B cell (primary cell): ENCODE measurements around the gene LRP2BP. TPM values are rescaled to one million over a fixed set of nuclear protein-coding genes. Genes with fewer than 3 reads are reported as not detected.

ENCODE experiments used
- ATAC-seq: fragments of 200-7000 bp; cut with Tn5 transposase; one replicate; pipeline ENCODE4 v1.10.0; 2021; ENCODE audit warnings: low read depth, mild to moderate bottlenecking, moderate number of reproducible peaks, moderate library complexity
- CTCF ChIA-PET: fragments of 350-600 bp; sonication (Branson Sonifier 250); formaldehyde crosslinking; loops from one replicate; lab custom pipeline; 2021; ENCODE audit warnings: antibody characterized with exemption, inconsistent platforms; lab: Charles Lee
- POLR2A ChIA-PET: fragments of 350-600 bp; sonication (Branson Sonifier 250); formaldehyde crosslinking; loops from one replicate; lab custom pipeline; 2021; ENCODE audit warnings: antibody characterized with exemption; lab: Charles Lee
- DNase-seq: peaks from one replicate; pipeline ENCODE4 v3.0.0; 2013
- H2AFZ ChIP-seq: 2 replicates; pipeline ENCODE4 v1.6.1; 2012; ENCODE audit warnings: mild to moderate bottlenecking, low read depth, low read length; ENCODE audit not compliant: insufficient read depth, poor library complexity, severe bottlenecking
- H3K27ac ChIP-seq, 2 donors: 1 replicate in 1 of 2; 2 replicates in 1 of 2; pipeline ENCODE4 v1.5.1; 2012 to 2013; ENCODE audit warnings: low read length in 2 of 2, mild to moderate bottlenecking in 2 of 2, moderate library complexity in 1 of 2
- H3K27me3 ChIP-seq, 4 experiments: fragments of 200-600 bp in 1 of 4; sonication (generic) in 1 of 4; replicated peaks in 1 of 4; 1 replicate in 2 of 4; 2 replicates in 2 of 4; pipeline versions ENCODE4 v1.6.1 to v1.7.0; 2013 to 2016; ENCODE audit warnings: low read length in 3 of 4, mild to moderate bottlenecking in 2 of 4, mixed read lengths in 1 of 4, moderate library complexity in 1 of 4; ENCODE audit not compliant: insufficient read depth in 4 of 4, control insufficient read depth in 3 of 4; ENCODE audit errors: control extremely low read depth in 1 of 4
- H3K36me3 ChIP-seq, 2 experiments: replicated peaks in 1 of 2; 1 replicate in 1 of 2; 2 replicates in 1 of 2; pipeline versions ENCODE4 v1.6.1 to v1.7.1; 2013; ENCODE audit warnings: low read length in 1 of 2; ENCODE audit not compliant: insufficient read depth in 2 of 2, control insufficient read depth in 1 of 2; ENCODE audit errors: control extremely low read depth in 1 of 2, extremely low read depth in 1 of 2
- H3K4me1 ChIP-seq, 2 donors: fragments of 200-600 bp in 1 of 2; sonication (generic) in 1 of 2; 1 replicate in 1 of 2; 2 replicates in 1 of 2; pipeline versions ENCODE4 v1.5.1 to v1.6.1; 2013 to 2017; ENCODE audit warnings: low read length in 2 of 2; ENCODE audit not compliant: control insufficient read depth in 2 of 2, insufficient read depth in 2 of 2
- H3K4me2 ChIP-seq: replicated peaks from 2 replicates; pipeline ENCODE3; 2012; ENCODE audit warnings: mild to moderate bottlenecking, low read depth, low read length; ENCODE audit not compliant: poor library complexity, severe bottlenecking
- H3K4me3 ChIP-seq, 5 experiments: fragments of 200-600 bp in 1 of 5; sonication (generic) in 1 of 5; 1 replicate in 3 of 5; 2 replicates in 2 of 5; pipeline versions ENCODE4 v1.5.1 to v1.7.0; 2011 to 2016; ENCODE audit warnings: low read length in 4 of 5, mild to moderate bottlenecking in 4 of 5, low read depth in 2 of 5, control low read depth in 1 of 5, moderate library complexity in 1 of 5; ENCODE audit not compliant: insufficient read depth in 1 of 5; ENCODE audit errors: control extremely low read depth in 1 of 5, extremely low read depth in 1 of 5
- H3K79me2 ChIP-seq: fragments of 200-600 bp; sonication (generic); one replicate; pipeline ENCODE4 v1.6.0; 2016; ENCODE audit warnings: low read length; ENCODE audit not compliant: control insufficient read depth, insufficient read depth
- H3K9ac ChIP-seq: fragments of 200-600 bp; sonication (generic); 2 replicates; pipeline ENCODE4 v1.6.1; 2017; ENCODE audit warnings: mild to moderate bottlenecking, low read length, moderate library complexity
- H3K9me3 ChIP-seq, 3 donors: one replicate each; pipeline versions ENCODE4 v1.6.1 to v1.7.1; 2013; ENCODE audit warnings: low read length in 2 of 3; ENCODE audit not compliant: control insufficient read depth in 2 of 3, insufficient read depth in 1 of 3; ENCODE audit errors: control extremely low read depth in 1 of 3
- H4K20me1 ChIP-seq: 2 replicates; pipeline ENCODE4 v1.6.0; 2012; ENCODE audit warnings: mild to moderate bottlenecking, low read length; ENCODE audit not compliant: insufficient read depth, control insufficient read depth, poor library complexity, severe bottlenecking
- H3K27ac Mint-ChIP-seq: one replicate; pipeline ENCODE4 v1.8.0; 2021; ENCODE audit warnings: mixed read lengths
- H3K27me3 Mint-ChIP-seq: one replicate; pipeline ENCODE4 v1.8.0; 2021; ENCODE audit warnings: mixed read lengths
- H3K4me1 Mint-ChIP-seq: one replicate; pipeline ENCODE4 v1.8.0; 2021; ENCODE audit warnings: mixed read lengths
- H3K4me3 Mint-ChIP-seq: one replicate; pipeline ENCODE4 v1.8.0; 2021; ENCODE audit warnings: mixed read lengths
- H3K9me3 Mint-ChIP-seq: one replicate; pipeline ENCODE4 v1.8.0; 2022; ENCODE audit warnings: mixed read lengths; ENCODE audit not compliant: insufficient read depth
- CTCF ChIP-seq: fragments of 200-600 bp; IDR thresholded peaks from one replicate; pipeline ENCODE4 v1.8.0; 2022; ENCODE audit warnings: antibody characterized with exemption, mild to moderate bottlenecking
- EZH2 ChIP-seq: IDR thresholded peaks from 2 replicates; pipeline ENCODE4 v1.6.1; 2012; ENCODE audit warnings: borderline replicate concordance, low read depth, mild to moderate bottlenecking, moderate library complexity, low read length; ENCODE audit not compliant: insufficient read depth, poor library complexity, severe bottlenecking
- WGBS: methylation state at CpG from one replicate; pipeline ENCODE4 v1.1.5; 2013; ENCODE audit warnings: missing lambda C conversion rate; ENCODE audit not compliant: insufficient coverage; 5-methylcytosine and 5-hydroxymethylcytosine counted together
- intact Hi-C: fragments of 100-400 bp; cut with micrococcal nuclease; formaldehyde crosslinking; loops from one replicate; pipeline ENCODE4 v1.10.0; 2022
- polyA plus RNA-seq: library from polyadenylated mRNA; depleted of rRNA; stranded (reverse); fragments of >200 nt; gene quantifications from 2 replicates; pipeline ENCODE4 v1.2.3, GENCODE V29; 2012
- total RNA-seq, 2 donors: library from RNA; stranded (reverse); fragments of 120-200 nt in 1 of 2; gene quantifications; 1 replicate in 1 of 2; 2 replicates in 1 of 2; pipeline versions ENCODE4 v1.2.3 to v1.2.4, GENCODE V29; 2013 to 2022

Gene LRP2BP
- total and polyA plus RNA-seq, 2 donors (not counting 1 experiment from before 2014, with no cell fraction given): 0.15 to 1.6 TPM

- Mint-ChIP-seq H3K9me3 (peaks cover 8% of the 10 kb centered on the region), H3K4me3 (no peak overlapping the region), H3K27me3 (no peaks in the 10 kb centered on the region), H3K27ac (no peak overlapping the region), H3K4me1 (peaks cover 1% of the 10 kb centered on the region)
- Histone ChIP-seq H3K4me1 (no peaks in the 10 kb centered on the region), H4K20me1 (no peaks in the 10 kb centered on the region), H3K4me3 (no peak overlapping the region), H3K27me3 (no peaks in the 10 kb centered on the region), H3K36me3 (peaks cover 0 to 3% of the 10 kb centered on the region in 2 experiments), H3K4me2 (no peak overlapping the region), H3K27ac (no peak overlapping the region), H3K9ac (no peak overlapping the region), H2AFZ (no peak overlapping the region), H3K79me2 (no peaks in the 10 kb centered on the region), H3K9me3 (peaks cover 3 to 4% (median 4%) of the 10 kb centered on the region in 3 donors)
- intact Hi-C loops: no loop called here
- DNase-seq: no peak
- WGBS: 100% methylated on average over 5 of the region's 13 CpGs
- no peak for ATAC-seq
- TF ChIP-seq CTCF (no peak), EZH2 (no peak)
- ChIA-PET POLR2A (interaction anchor here (0.5 kb wide), 1 partner anchor 93 kb away, joined by 4 read pairs; no protein-coding TSS in a partner anchor), CTCF (interaction anchor here (1.4 kb wide), 1 partner anchor 46 kb away, joined by 3 read pairs; no protein-coding TSS in a partner anchor)
Observed at GRCh38 chr4:185379326-185380295, 16.1 kb downstream of the LRP2BP start.

GRCh38 chr4:185378264-185378663 lies 17.5 kb downstream of the LRP2BP start:
- intact Hi-C loops: no loop called here
- TF ChIP-seq CTCF (no peak), EZH2 (no peak)
- no peaks in the 10 kb centered on the region for H3K4me1 Mint-ChIP-seq
- no peak overlapping the region for H2AFZ ChIP-seq
- H3K36me3 ChIP-seq: peaks cover 0 to 3% of the 10 kb centered on the region in 2 experiments
- CTCF ChIA-PET: no interaction called here
- H3K27ac ChIP-seq: no peak overlapping the region
- H3K27ac Mint-ChIP-seq: no peak overlapping the region
- DNase-seq: no peak
- H3K27me3 Mint-ChIP-seq: no peaks in the 10 kb centered on the region
- no peak overlapping the region for H3K4me3 Mint-ChIP-seq
- ATAC-seq: no peak
- H3K4me2 ChIP-seq: no peak overlapping the region
- peaks cover 3 to 4% (median 4%) of the 10 kb centered on the region in 3 donors for H3K9me3 ChIP-seq
- POLR2A ChIA-PET: no interaction called here
- peaks cover 8% of the 10 kb centered on the region for H3K9me3 Mint-ChIP-seq
- H3K9ac ChIP-seq: no peak overlapping the region
- no peaks in the 10 kb centered on the region for H3K79me2 ChIP-seq
- no peaks in the 10 kb centered on the region for H3K4me1 ChIP-seq
- 97% methylated on average over 4 of the region's 6 CpGs for WGBS
- H3K27me3 ChIP-seq: no peaks in the 10 kb centered on the region
- no peak overlapping the region for H3K4me3 ChIP-seq
- no peaks in the 10 kb centered on the region for H4K20me1 ChIP-seq
